NCI-H69 (cell line): ENCODE results near the gene IZUMO3.
"Not testable (repeated sequence)": the region's sequence is repeated elsewhere in the genome, so short reads cannot be mapped to it uniquely, and the experiment has no call there.

ENCODE experiments used
- DNase-seq: peaks from one replicate; lab custom pipeline; 2025; lab: John Stamatoyannopoulos, UW

IZUMO3 gene

GRCh38 chr9:24545847-24546522, at the start of gene IZUMO3:
Gene IZUMO3 (minus strand): TSS chr9:24545897. CDS start chr9:24545649, 248 bp downstream.
- DNase-seq: no peak

GRCh38 chr9:24594234-24594850, 48.6 kb upstream of the IZUMO3 start:
- DNase-seq: no peak

GRCh38 chr9:24590432-24590831, 44.7 kb upstream of the IZUMO3 start:
- peak; percentile 15 for DNase-seq

GRCh38 chr9:24587883-24588282, 42.2 kb upstream of the IZUMO3 start:
- DNase-seq: no peak

- DNase-seq: peak; percentile 99
These were observed 36.7 kb upstream of the IZUMO3 start for GRCh38 chr9:24582146-24583126.

- DNase-seq: not testable (repeated sequence)
These were observed 34.3 kb upstream of the IZUMO3 start for GRCh38 chr9:24580005-24580404.

GRCh38 chr9:24572406-24572805, 26.7 kb upstream of the IZUMO3 start:
- DNase-seq: no peak

- no peak for DNase-seq
These were observed 16.3 kb upstream of the IZUMO3 start for GRCh38 chr9:24561957-24562356.

GRCh38 chr9:24553183-24553552, 7.5 kb upstream of the IZUMO3 start:
- DNase-seq: no peak

- DNase-seq: peak; percentile 98
These were observed 7.0 kb upstream of the IZUMO3 start for GRCh38 chr9:24552526-24553182.

GRCh38 chr9:24545285-24545684, 412 bp downstream of the IZUMO3 start:
- DNase-seq: no peak

- peak; percentile 11 for DNase-seq
These were observed 27.2 kb downstream of the IZUMO3 start for GRCh38 chr9:24518545-24518944.

- DNase-seq: no peak
These were observed 29.2 kb downstream of the IZUMO3 start for GRCh38 chr9:24516463-24516862.

- no peak for DNase-seq
These were observed 35.8 kb downstream of the IZUMO3 start for GRCh38 chr9:24509850-24510249.

- no peak for DNase-seq
These were observed 41.2 kb downstream of the IZUMO3 start for GRCh38 chr9:24504521-24504920.

- DNase-seq: peak; percentile 97
These were observed 43.3 kb downstream of the IZUMO3 start for GRCh38 chr9:24502206-24502937.

GRCh38 chr9:24500761-24501160, 44.9 kb downstream of the IZUMO3 start:
- peak; percentile 16 for DNase-seq

- DNase-seq: no peak
These were observed 47.1 kb downstream of the IZUMO3 start for GRCh38 chr9:24498632-24499031.

- no peak for DNase-seq
These were observed 48.0 kb downstream of the IZUMO3 start for GRCh38 chr9:24497671-24498070.
